Trophoblast cell (in vitro differentiated cells and primary cell): ENCODE measurements around the gene NCOR2.
A peak's percentile ranks its signal among the peaks of the same experiment; 100 is the strongest.

ENCODE experiments used
- DNase-seq, 2 donors: peaks; one replicate each; pipeline ENCODE4 v3.0.0-alpha.2; 2016
- H2AFZ ChIP-seq: 2 replicates; pipeline ENCODE4 v1.6.1; 2013; ENCODE audit warnings: low read length, moderate library complexity, mild to moderate bottlenecking; ENCODE audit not compliant: insufficient read depth, poor library complexity
- H2AK5ac ChIP-seq: 2 replicates; pipeline ENCODE4 v1.6.1; 2013; ENCODE audit warnings: mild to moderate bottlenecking, low read length
- H2BK120ac ChIP-seq: 2 replicates; pipeline ENCODE4 v1.6.1; 2013; ENCODE audit warnings: low read length, mild to moderate bottlenecking, moderate library complexity; ENCODE audit not compliant: insufficient read depth, poor library complexity
- H2BK12ac ChIP-seq: 2 replicates; pipeline ENCODE4 v1.6.1; 2013; ENCODE audit warnings: mild to moderate bottlenecking, low read length, moderate library complexity
- H2BK5ac ChIP-seq: 2 replicates; pipeline ENCODE4 v1.6.1; 2013; ENCODE audit warnings: low read length, low read depth, moderate library complexity, mild to moderate bottlenecking; ENCODE audit not compliant: poor library complexity
- H3K14ac ChIP-seq: 2 replicates; pipeline ENCODE4 v1.6.1; 2013; ENCODE audit warnings: mild to moderate bottlenecking, low read length
- H3K18ac ChIP-seq: 2 replicates; pipeline ENCODE4 v1.6.1; 2013; ENCODE audit warnings: mild to moderate bottlenecking, low read length
- H3K23ac ChIP-seq: 2 replicates; pipeline ENCODE4 v1.6.1; 2013; ENCODE audit warnings: low read length
- H3K27ac ChIP-seq: 2 replicates; pipeline ENCODE4 v1.5.1; 2013; ENCODE audit warnings: low read depth, mild to moderate bottlenecking, inconsistent platforms, low read length, moderate library complexity
- H3K27me3 ChIP-seq: 2 replicates; pipeline ENCODE4 v1.6.1; 2013; ENCODE audit warnings: inconsistent platforms, mild to moderate bottlenecking, low read length, moderate library complexity; ENCODE audit not compliant: insufficient read depth
- H3K36me3 ChIP-seq, 2 experiments: 1 replicate in 1 of 2; 2 replicates in 1 of 2; pipeline ENCODE4 v1.6.1; 2013; ENCODE audit warnings: low read length in 2 of 2, mild to moderate bottlenecking in 2 of 2, moderate library complexity in 1 of 2; ENCODE audit not compliant: insufficient read depth in 2 of 2, control insufficient read depth in 1 of 2
- H3K4ac ChIP-seq: 2 replicates; pipeline ENCODE4 v1.6.1; 2013; ENCODE audit warnings: low read depth, mild to moderate bottlenecking, low read length, moderate library complexity
- H3K4me1 ChIP-seq, 2 experiments: 1 replicate in 1 of 2; 2 replicates in 1 of 2; pipeline ENCODE4 v1.6.1; 2013; ENCODE audit warnings: low read length in 2 of 2, mild to moderate bottlenecking in 2 of 2, moderate library complexity in 1 of 2; ENCODE audit not compliant: insufficient read depth in 2 of 2, control insufficient read depth in 1 of 2
- H3K4me2 ChIP-seq: 2 replicates; pipeline ENCODE4 v1.6.1; 2013; ENCODE audit warnings: inconsistent platforms, mild to moderate bottlenecking, low read length, moderate library complexity
- H3K4me3 ChIP-seq: 2 replicates; pipeline ENCODE4 v1.5.1; 2013; ENCODE audit warnings: mild to moderate bottlenecking, low read depth, low read length, inconsistent platforms
- H3K79me1 ChIP-seq: one replicate; pipeline ENCODE4 v1.6.1; 2013; ENCODE audit warnings: low read length
- H3K79me2 ChIP-seq: 2 replicates; pipeline ENCODE4 v1.6.1; 2013; ENCODE audit warnings: low read length, mild to moderate bottlenecking; ENCODE audit not compliant: control insufficient read depth, insufficient read depth, poor library complexity
- H3K9ac ChIP-seq: 2 replicates; pipeline ENCODE4 v1.6.1; 2013; ENCODE audit warnings: mild to moderate bottlenecking, low read length
- H3K9me3 ChIP-seq: 2 replicates; pipeline ENCODE4 v1.6.1; 2013; ENCODE audit warnings: low read depth, mild to moderate bottlenecking, control low read depth, inconsistent platforms, low read length; ENCODE audit not compliant: insufficient read depth
- H4K12ac ChIP-seq: 2 replicates; pipeline ENCODE4 v1.6.1; 2013; ENCODE audit warnings: low read depth, mild to moderate bottlenecking, low read length, moderate library complexity
- H4K8ac ChIP-seq: 2 replicates; pipeline ENCODE4 v1.6.1; 2013; ENCODE audit warnings: low read depth, mild to moderate bottlenecking, low read length, moderate library complexity
- H4K91ac ChIP-seq: one replicate; pipeline ENCODE4 v1.6.1; 2013; ENCODE audit warnings: low read depth, mild to moderate bottlenecking, low read length, moderate library complexity
- WGBS: extraction: QIAGEN DNeasy Blood & Tissue Kit; methylation state at CpG from one replicate; pipeline ENCODE4 v1.1.7; 2013; ENCODE audit warnings: missing lambda C conversion rate; ENCODE audit not compliant: insufficient read length, insufficient coverage; ENCODE audit errors: extremely low coverage; 5-methylcytosine and 5-hydroxymethylcytosine counted together

The NCOR2 gene

GRCh38 chr12:124543052-124543589 is 24.3 kb downstream of the NCOR2 start:
- H2AFZ ChIP-seq: no peak overlapping the region
- no peak overlapping the region for H4K8ac ChIP-seq
- H3K9ac ChIP-seq: no peak overlapping the region
- H2BK120ac ChIP-seq: no peak overlapping the region
- no peak overlapping the region for H3K4me3 ChIP-seq
- DNase-seq: peak; percentile 42 to 75
- no peak overlapping the region for H3K23ac ChIP-seq
- no peak overlapping the region for H3K14ac ChIP-seq
- H3K27ac ChIP-seq: no peak overlapping the region
- no peak overlapping the region for H2AK5ac ChIP-seq
- H3K27me3 ChIP-seq: no peaks in the 10 kb centered on the region
- H3K4me1 ChIP-seq: peaks cover 28 to 33% of the 10 kb centered on the region in 2 experiments
- peaks cover 0 to 7% of the 10 kb centered on the region in 2 experiments for H3K36me3 ChIP-seq
- H2BK5ac ChIP-seq: no peak overlapping the region
- no peaks in the 10 kb centered on the region for H3K79me1 ChIP-seq
- H3K79me2 ChIP-seq: peaks cover 38% of the 10 kb centered on the region
- H3K18ac ChIP-seq: no peak overlapping the region
- no peaks in the 10 kb centered on the region for H3K9me3 ChIP-seq
- no peak overlapping the region for H4K91ac ChIP-seq
- no CpG with 5 or more reads among the region's 20 CpGs for WGBS
- H3K4me2 ChIP-seq: no peak overlapping the region
- H2BK12ac ChIP-seq: no peak overlapping the region
- peak overlapping the region; percentile 71 for H3K4ac ChIP-seq
- H4K12ac ChIP-seq: no peak overlapping the region

DNA sequence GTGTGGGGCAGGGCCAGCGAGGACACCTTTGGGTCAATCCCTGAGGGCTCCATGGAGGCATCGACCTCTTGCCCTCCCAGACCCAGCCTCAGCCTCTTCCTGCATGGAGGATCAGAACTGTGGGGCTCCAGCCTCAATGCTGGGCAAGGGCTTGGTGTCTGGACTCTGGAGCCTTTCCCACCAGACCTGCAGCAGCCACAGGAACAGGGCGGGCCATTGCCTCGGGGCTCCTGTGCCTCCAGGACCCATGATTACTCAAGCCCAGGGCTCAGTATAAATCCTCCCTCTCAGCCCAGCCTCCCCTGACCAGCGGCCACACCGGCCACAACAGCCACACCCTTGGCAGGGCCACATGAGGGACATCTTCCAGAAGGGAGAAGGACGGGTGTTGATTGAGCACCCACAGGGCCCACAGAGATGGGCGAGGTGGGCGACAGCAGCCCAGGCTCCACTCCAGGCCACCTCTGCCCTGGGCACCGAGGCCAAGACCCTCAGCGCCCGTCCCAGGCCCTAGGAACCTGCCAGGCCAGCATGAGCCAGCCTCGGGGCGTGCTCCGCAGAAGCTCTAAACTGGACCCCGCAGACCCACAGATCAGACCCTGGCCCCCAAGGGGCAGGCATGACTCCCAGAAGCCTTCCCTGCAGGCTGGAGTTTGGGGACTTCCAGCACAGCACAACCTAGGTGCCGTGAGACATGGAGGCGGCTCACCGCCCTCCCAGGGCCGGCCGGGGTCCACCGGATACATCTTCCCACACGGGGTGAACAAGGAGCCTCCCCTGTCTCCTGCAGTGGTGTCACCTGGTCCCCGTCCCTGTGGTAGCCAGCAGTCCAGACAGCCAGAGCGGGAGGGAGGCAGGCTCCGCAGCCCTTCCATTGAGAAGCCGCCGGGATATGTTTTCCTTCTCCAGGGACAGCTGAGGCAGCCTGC is 25.1 kb downstream of the NCOR2 start:
- H3K4ac ChIP-seq: peak overlapping the region; percentile 61
- no CpG with 5 or more reads among the region's 28 CpGs for WGBS
- peak; percentile 78 to 85 for DNase-seq
- no peak overlapping the region for H2AK5ac ChIP-seq
- H4K8ac ChIP-seq: no peak overlapping the region
- H2BK120ac ChIP-seq: peak overlapping the region; percentile 18
- H2AFZ ChIP-seq: no peak overlapping the region
- H4K12ac ChIP-seq: no peak overlapping the region
- peak overlapping the region; percentile 30 for H3K14ac ChIP-seq
- H3K23ac ChIP-seq: no peak overlapping the region
- H4K91ac ChIP-seq: peak overlapping the region; percentile 10
- H3K4me3 ChIP-seq: no peak overlapping the region
- no peak overlapping the region for H2BK5ac ChIP-seq
- no peaks in the 10 kb centered on the region for H3K9me3 ChIP-seq
- H3K4me2 ChIP-seq: no peak overlapping the region
- H2BK12ac ChIP-seq: no peak overlapping the region
- peaks cover 28 to 33% of the 10 kb centered on the region in 2 experiments for H3K4me1 ChIP-seq
- H3K36me3 ChIP-seq: peaks cover 0 to 5% of the 10 kb centered on the region in 2 experiments
- no peaks in the 10 kb centered on the region for H3K27me3 ChIP-seq
- no peaks in the 10 kb centered on the region for H3K79me1 ChIP-seq
- peak overlapping the region; percentile 26 for H3K18ac ChIP-seq
- peaks cover 42% of the 10 kb centered on the region for H3K79me2 ChIP-seq
- H3K27ac ChIP-seq: no peak overlapping the region
- H3K9ac ChIP-seq: no peak overlapping the region

DNA sequence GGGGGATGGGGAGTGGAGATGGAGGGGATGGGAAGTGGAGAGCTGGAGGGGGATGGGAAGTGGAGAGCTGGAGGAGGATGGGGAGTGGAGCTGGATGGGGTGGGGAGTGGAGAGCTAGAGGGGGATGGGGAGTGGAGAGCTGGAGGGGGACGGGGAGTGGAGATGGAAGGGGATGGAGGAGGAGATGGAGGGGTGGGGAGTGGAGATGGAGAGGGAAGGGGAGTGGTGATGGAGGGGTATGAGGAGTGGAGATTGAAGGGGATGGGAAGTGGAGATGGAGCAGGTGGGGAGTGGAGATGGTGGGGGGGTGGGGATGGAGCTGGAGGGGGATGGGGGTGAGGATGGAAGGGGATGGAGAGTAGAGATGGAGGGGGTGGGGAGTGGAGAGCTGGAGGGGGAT is 26.1 kb downstream of the NCOR2 start:
- Histone ChIP-seq H3K9me3 (no peaks in the 10 kb centered on the region), H3K18ac (no peak overlapping the region), H3K23ac (no peak overlapping the region), H2BK5ac (no peak overlapping the region), H2BK12ac (no peak overlapping the region), H3K4me3 (no peak overlapping the region), H2AK5ac (no peak overlapping the region), H4K91ac (no peak overlapping the region), H3K36me3 (peaks cover 0 to 5% of the 10 kb centered on the region in 2 experiments), H3K79me2 (peaks cover 42% of the 10 kb centered on the region), H3K27ac (no peak overlapping the region), H3K14ac (no peak overlapping the region), H3K27me3 (no peaks in the 10 kb centered on the region), H3K4me1 (peaks cover 28 to 33% of the 10 kb centered on the region in 2 experiments), H3K4ac (no peak overlapping the region), H2AFZ (no peak overlapping the region), H2BK120ac (no peak overlapping the region), H3K4me2 (no peak overlapping the region), H4K12ac (no peak overlapping the region), H3K9ac (no peak overlapping the region), H4K8ac (no peak overlapping the region), H3K79me1 (no peaks in the 10 kb centered on the region)
- DNase-seq: no peak
- WGBS: 100% methylated on average over 1 of the region's 1 CpG

GRCh38 chr12:124539084-124540041 is 28.0 kb downstream of the NCOR2 start:
- Histone ChIP-seq H3K14ac (no peak overlapping the region), H2AK5ac (no peak overlapping the region), H3K9me3 (no peaks in the 10 kb centered on the region), H4K12ac (no peak overlapping the region), H2BK120ac (no peak overlapping the region), H3K79me1 (no peaks in the 10 kb centered on the region), H4K91ac (no peak overlapping the region), H3K79me2 (peaks cover 33% of the 10 kb centered on the region), H3K4me1 (peaks cover 30 to 37% of the 10 kb centered on the region in 2 experiments), H3K23ac (no peak overlapping the region), H2AFZ (peak overlapping the region; percentile 26), H3K4me2 (no peak overlapping the region), H3K4ac (peak overlapping the region; percentile 87), H2BK5ac (no peak overlapping the region), H4K8ac (no peak overlapping the region), H3K18ac (peak overlapping the region; percentile 22), H3K27me3 (no peaks in the 10 kb centered on the region), H3K9ac (no peak overlapping the region), H3K4me3 (peak overlapping the region; percentile 14), H3K36me3 (peaks cover 3 to 7% of the 10 kb centered on the region in 2 experiments), H2BK12ac (no peak overlapping the region), H3K27ac (no peak overlapping the region)
- DNase-seq: no peak
- WGBS: no CpG with 5 or more reads among the region's 37 CpGs
